ENCODE data around the gene HTRA2. TPM values are rescaled to one million over a fixed set of nuclear protein-coding genes. Genes with fewer than 3 reads are reported as not detected.

HTRA2 gene
- total and polyA plus RNA-seq, 8 donors, result 8.5 to 24.3 (median 11.3) TPM

GRCh38 chr2:74576211-74576862 lies 46.6 kb downstream of the HTRA2 start:
- FAIRE-seq (no peak), DNase-seq (no peak), ATAC-seq (peak in 2 of 4 donors; percentile 30 to 44)
- Histone ChIP-seq H3K27ac (peak overlapping the region in 1 of 4 donors; percentile 46), H3K4me1 (no peaks in the 10 kb centered on the region), H3K9me3 (no peaks in the 10 kb centered on the region), H3K4me3 (no peak overlapping the region), H3K27me3 (no peaks in the 10 kb centered on the region), H3K36me3 (no peaks in the 10 kb centered on the region)
- no peak for TF ChIP-seq CTCF (IDR thresholded peaks at IDR 0.05)
- intact Hi-C loops (cut with DNase I), result no loop called here
- WGBS, 2 donors, result 76 to 85% methylated on average over 7 of the region's 7 CpGs

- Histone ChIP-seq H3K36me3 (no peaks in the 10 kb centered on the region), H3K27ac (peak overlapping the region in 1 of 4 donors; percentile 46), H3K4me3 (no peak overlapping the region), H3K9me3 (no peaks in the 10 kb centered on the region), H3K4me1 (no peaks in the 10 kb centered on the region), H3K27me3 (no peaks in the 10 kb centered on the region)
- DNase-seq, result peak in 1 of 6 donors; percentile 34
- TF ChIP-seq CTCF (IDR thresholded peaks at IDR 0.05), result no peak
- 24 to 33% methylated on average over 1 of the region's 1 CpG for WGBS, 2 donors
- peak in 3 of 4 donors; percentile 62 to 86 (median 78) for ATAC-seq
- FAIRE-seq, result no peak
- intact Hi-C loops (cut with DNase I), result no loop called here
These were observed 47.1 kb downstream of the HTRA2 start for GRCh38 chr2:74576863-74577229.

GRCh38 chr2:74577448-74577847 lies 47.7 kb downstream of the HTRA2 start:
- DNase-seq, result no peak
- no peaks in the 10 kb centered on the region for H3K27me3 ChIP-seq
- no peaks in the 10 kb centered on the region for H3K4me1 ChIP-seq
- FAIRE-seq, result no peak
- no peaks in the 10 kb centered on the region for H3K36me3 ChIP-seq
- H3K9me3 ChIP-seq, result no peaks in the 10 kb centered on the region
- intact Hi-C loops (cut with DNase I), result no loop called here
- H3K4me3 ChIP-seq, result no peak overlapping the region
- ATAC-seq, result peak in 3 of 4 donors; percentile 43 to 75 (median 72)
- WGBS, 2 donors, result 57 to 66% methylated on average over 2 of the region's 2 CpGs
- peak overlapping the region in 2 of 4 donors; percentile 7 to 39 for H3K27ac ChIP-seq
- no peak for TF ChIP-seq CTCF (IDR thresholded peaks at IDR 0.05)

- ATAC-seq (no peak), DNase-seq (no peak), FAIRE-seq (no peak)
- intact Hi-C loops (cut with DNase I), result no loop called here
- H3K27ac ChIP-seq, result no peak overlapping the region
- no peaks in the 10 kb centered on the region for H3K27me3 ChIP-seq
- H3K36me3 ChIP-seq, result no peaks in the 10 kb centered on the region
- H3K9me3 ChIP-seq, result no peaks in the 10 kb centered on the region
- WGBS, 2 donors, result 76 to 77% methylated on average over 3 of the region's 3 CpGs
- no peak overlapping the region for H3K4me3 ChIP-seq
- H3K4me1 ChIP-seq, result no peaks in the 10 kb centered on the region
- TF ChIP-seq CTCF (IDR thresholded peaks at IDR 0.05), result no peak
These were observed 48.7 kb downstream of the HTRA2 start for GRCh38 chr2:74578408-74578807.

- intact Hi-C loops (cut with DNase I), result no loop called here
- H3K4me1 ChIP-seq, result no peaks in the 10 kb centered on the region
- no peak overlapping the region for H3K27ac ChIP-seq
- H3K9me3 ChIP-seq, result no peaks in the 10 kb centered on the region
- FAIRE-seq, result no peak
- no peaks in the 10 kb centered on the region for H3K27me3 ChIP-seq
- WGBS, 2 donors, result 66 to 72% methylated on average over 3 of the region's 3 CpGs
- no peak for DNase-seq
- no peak for ATAC-seq
- no peak for TF ChIP-seq CTCF (IDR thresholded peaks at IDR 0.05)
- no peaks in the 10 kb centered on the region for H3K36me3 ChIP-seq
- H3K4me3 ChIP-seq, result no peak overlapping the region
These were observed 51.7 kb downstream of the HTRA2 start for GRCh38 chr2:74581463-74581862.

All from pancreas (tissue), 10 donors.